Measurements from ENCODE around the gene SEBOX.

GRCh38 chr17:28399808-28400207 lies 34.8 kb upstream of the SEBOX start:
- no peak for TF ChIP-seq CTCF (conservative IDR thresholded peaks at IDR 0.05 in 1 of 2, IDR thresholded peaks at IDR 0.05 in 1 of 2; ENCODE audit: low read depth in 1 of 2, low read length in 2 of 2)
- TF ChIP-seq EZH2 (IDR thresholded peaks at IDR 0.05; ENCODE audit: low read length, missing control alignments): no peak

Measured in fibroblast of lung (primary cell).